Ectodermal cell (in vitro differentiated cells): ENCODE results near the gene PIEZO1.

ENCODE experiments used
- H3K27ac ChIP-seq: 2 replicates; pipeline ENCODE4 v1.7.0; 2013; ENCODE audit warnings: mild to moderate bottlenecking, low read depth, low read length; ENCODE audit not compliant: insufficient read depth, poor library complexity, severe bottlenecking
- H3K27me3 ChIP-seq: 2 replicates; pipeline ENCODE4 v1.7.0; 2013; ENCODE audit warnings: mild to moderate bottlenecking, low read length; ENCODE audit not compliant: insufficient read depth, control insufficient read depth, poor library complexity, severe bottlenecking
- H3K36me3 ChIP-seq: one replicate; pipeline ENCODE4 v1.7.0; 2013; ENCODE audit warnings: low read length; ENCODE audit not compliant: control insufficient read depth, insufficient read depth
- H3K4me1 ChIP-seq: one replicate; pipeline ENCODE4 v1.7.0; 2013; ENCODE audit warnings: low read length; ENCODE audit not compliant: control insufficient read depth, insufficient read depth
- H3K4me3 ChIP-seq: 2 replicates; pipeline ENCODE4 v1.7.0; 2013; ENCODE audit warnings: low read depth, low read length, control low read depth; ENCODE audit not compliant: insufficient read depth
- H3K9me3 ChIP-seq: 2 replicates; pipeline ENCODE4 v1.7.0; 2013; ENCODE audit warnings: mild to moderate bottlenecking, low read length, moderate library complexity; ENCODE audit not compliant: control insufficient read depth
- WGBS, 2 experiments: methylation state at CpG; one replicate each; pipeline ENCODE4 v1.1.7; 2013; ENCODE audit warnings: missing lambda C conversion rate in 2 of 2; 5-methylcytosine and 5-hydroxymethylcytosine counted together

The PIEZO1 gene

GRCh38 chr16:88803264-88803987 is 18.4 kb upstream of the PIEZO1 start, which contains the start of gene CDT1:
TSS of gene CDT1 (plus strand) at chr16:88803789. CDS start at chr16:88803832, 43 bp downstream.
- H3K4me1 ChIP-seq: peaks cover 10% of the 10 kb centered on the region
- no peaks in the 10 kb centered on the region for H3K27me3 ChIP-seq
- peaks cover 36% of the 10 kb centered on the region for H3K36me3 ChIP-seq
- WGBS, 2 experiments: 0 to 1% methylated on average over 98 of the region's 98 CpGs
- peak within 1 kb of the TSS; percentile 54 for H3K4me3 ChIP-seq
- H3K9me3 ChIP-seq: no peaks in the 10 kb centered on the region
- peak within 1 kb of the TSS; percentile 0 for H3K27ac ChIP-seq

GRCh38 chr16:88800277-88800592 is 15.2 kb upstream of the PIEZO1 start:
- 86 to 88% methylated on average over 6 of the region's 6 CpGs for WGBS, 2 experiments
- H3K4me3 ChIP-seq: no peak overlapping the region
- no peak overlapping the region for H3K27ac ChIP-seq
- peaks cover 7% of the 10 kb centered on the region for H3K36me3 ChIP-seq
- no peaks in the 10 kb centered on the region for H3K27me3 ChIP-seq
- H3K9me3 ChIP-seq: no peaks in the 10 kb centered on the region
- H3K4me1 ChIP-seq: peaks cover 8% of the 10 kb centered on the region

DNA sequence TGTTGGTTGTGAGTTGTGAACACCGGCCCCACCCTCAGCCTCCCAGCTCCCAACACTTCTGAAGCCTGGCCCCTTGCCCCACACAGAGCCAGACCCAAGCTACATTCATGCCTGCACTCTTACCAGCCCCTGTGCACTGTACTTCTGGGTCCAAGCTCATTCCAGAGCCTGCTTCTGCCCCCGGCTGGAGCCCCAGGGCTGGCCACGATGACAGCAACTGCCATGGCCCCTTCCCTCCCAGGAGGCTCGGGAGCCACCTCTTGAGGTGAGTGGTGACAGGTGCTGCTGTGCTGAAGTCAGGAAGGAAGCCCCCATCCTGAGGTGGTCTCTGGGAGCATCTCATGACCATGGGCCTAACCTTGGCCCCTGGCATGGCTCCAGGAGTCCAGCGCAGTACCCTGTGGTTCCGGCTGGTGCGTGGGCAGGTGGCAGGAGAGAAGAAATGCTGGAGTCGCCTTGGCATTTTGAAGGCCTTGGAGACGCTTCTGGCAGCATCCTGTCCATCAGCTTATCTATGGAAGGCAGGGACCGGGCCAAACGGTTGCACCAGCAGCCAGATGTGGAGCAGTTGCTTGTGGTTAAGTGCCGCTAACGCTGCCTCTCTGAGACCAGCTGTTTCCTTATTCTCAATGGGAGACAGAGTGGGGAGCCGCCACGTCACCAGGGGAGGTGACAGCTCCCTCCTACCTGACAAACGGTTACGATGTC is 14.7 kb upstream of the PIEZO1 start:
- H3K9me3 ChIP-seq: no peaks in the 10 kb centered on the region
- no peak overlapping the region for H3K27ac ChIP-seq
- H3K27me3 ChIP-seq: no peaks in the 10 kb centered on the region
- H3K4me3 ChIP-seq: no peak overlapping the region
- peaks cover 2% of the 10 kb centered on the region for H3K36me3 ChIP-seq
- peaks cover 3% of the 10 kb centered on the region for H3K4me1 ChIP-seq
- WGBS, 2 experiments: 91% methylated on average over 17 of the region's 17 CpGs

DNA sequence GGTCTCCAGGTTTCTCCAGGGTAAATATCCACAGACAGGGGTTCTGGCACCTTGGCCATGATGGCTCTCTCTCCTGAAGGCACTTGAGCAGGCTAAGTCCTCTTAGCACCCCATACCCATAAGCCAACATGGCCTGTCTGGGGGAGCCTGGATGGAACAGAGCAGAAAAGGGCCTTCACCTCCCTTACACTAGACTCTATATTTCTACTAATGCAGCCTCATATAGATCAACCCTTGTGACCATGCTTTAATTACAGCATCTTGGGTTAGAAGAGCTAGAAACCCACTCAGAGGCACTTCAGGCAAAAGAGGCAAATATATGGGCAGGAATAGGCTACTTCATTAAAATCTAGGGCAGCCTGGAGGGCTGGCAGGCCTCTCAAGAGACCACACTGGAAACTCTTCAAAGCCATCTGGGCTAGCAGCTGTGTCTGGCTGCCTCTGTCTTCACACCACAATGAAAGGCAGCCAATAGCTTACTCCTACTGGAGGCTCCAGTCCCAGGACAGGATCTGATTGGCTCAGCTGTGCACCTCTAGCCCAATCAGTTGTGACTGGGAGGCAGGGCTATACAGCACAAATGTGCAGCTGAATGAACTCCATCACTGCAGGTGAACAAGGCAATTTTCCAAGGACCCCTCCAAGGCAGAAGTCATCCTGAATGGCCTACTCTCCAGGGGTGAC is 13.9 kb upstream of the PIEZO1 start:
- Histone ChIP-seq H3K36me3 (no peaks in the 10 kb centered on the region), H3K4me1 (no peaks in the 10 kb centered on the region), H3K27me3 (no peaks in the 10 kb centered on the region), H3K27ac (no peak overlapping the region), H3K4me3 (no peak overlapping the region), H3K9me3 (no peaks in the 10 kb centered on the region)

- H3K36me3 ChIP-seq: no peaks in the 10 kb centered on the region
- H3K9me3 ChIP-seq: no peaks in the 10 kb centered on the region
- H3K27ac ChIP-seq: no peak overlapping the region
- no peaks in the 10 kb centered on the region for H3K27me3 ChIP-seq
- no peak overlapping the region for H3K4me3 ChIP-seq
- H3K4me1 ChIP-seq: no peaks in the 10 kb centered on the region
- 93 to 94% methylated on average over 4 of the region's 4 CpGs for WGBS, 2 experiments
Observed at GRCh38 chr16:88798073-88798472, 13.1 kb upstream of the PIEZO1 start.

DNA sequence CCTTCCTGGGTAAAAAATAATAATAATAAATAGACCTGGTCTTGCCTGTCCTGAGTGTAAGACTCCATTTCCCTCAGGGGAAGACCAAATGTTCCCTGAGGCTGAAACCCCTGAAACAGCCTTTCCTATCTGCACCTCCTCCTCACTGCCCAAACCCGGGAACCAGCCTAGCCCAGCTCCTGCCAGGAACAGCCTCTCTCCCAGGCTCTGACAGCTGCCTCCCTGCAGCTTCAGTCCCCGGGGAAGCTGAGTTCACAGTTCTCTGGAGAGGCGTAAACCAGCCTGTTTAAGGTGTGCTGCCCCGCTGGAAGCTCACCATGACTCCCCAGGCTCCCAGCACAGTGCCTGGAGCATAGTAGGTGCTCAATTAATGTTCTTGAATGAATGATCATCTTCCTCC is 11.3 kb upstream of the PIEZO1 start:
- H3K4me3 ChIP-seq: no peak overlapping the region
- no peaks in the 10 kb centered on the region for H3K36me3 ChIP-seq
- WGBS, 2 experiments: no CpG with 5 or more reads among the region's 4 CpGs
- H3K27ac ChIP-seq: no peak overlapping the region
- no peaks in the 10 kb centered on the region for H3K27me3 ChIP-seq
- peaks cover 14% of the 10 kb centered on the region for H3K4me1 ChIP-seq
- no peaks in the 10 kb centered on the region for H3K9me3 ChIP-seq

DNA sequence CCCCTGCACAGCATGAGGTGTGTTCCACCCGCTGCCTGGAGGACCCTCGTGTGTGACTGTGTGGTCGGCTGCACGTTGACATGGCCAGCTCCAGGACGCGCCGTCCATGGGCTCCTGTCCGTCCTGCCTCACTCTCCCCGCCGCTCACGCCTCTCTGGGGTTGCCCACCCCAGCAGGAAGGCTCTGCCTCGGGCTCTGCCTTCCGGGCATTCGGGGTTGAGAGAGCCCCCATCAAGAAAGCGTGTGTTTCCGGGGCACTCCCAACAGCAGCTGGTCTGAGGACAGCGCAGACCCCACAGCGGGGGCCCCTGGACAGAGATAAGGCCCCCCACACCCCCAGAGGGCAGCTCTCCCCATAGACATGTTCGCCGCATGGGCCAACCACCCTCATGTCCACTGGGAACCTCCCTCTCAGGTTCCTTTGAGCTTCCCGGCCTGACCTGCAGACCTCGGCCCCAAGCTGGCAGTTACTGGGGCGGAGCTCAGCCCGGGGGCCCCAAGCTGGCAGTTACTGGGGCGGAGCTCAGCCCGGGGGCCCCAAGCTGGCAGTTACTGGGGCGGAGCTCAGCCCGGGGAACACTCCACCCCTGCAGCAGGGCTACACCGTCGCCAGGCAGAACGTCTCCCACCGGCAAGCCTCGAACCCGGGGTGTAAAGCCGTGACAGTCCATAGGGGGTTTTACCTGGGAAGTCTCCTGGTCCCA is 8.4 kb upstream of the PIEZO1 start:
- H3K4me1 ChIP-seq: peaks cover 19% of the 10 kb centered on the region
- no peaks in the 10 kb centered on the region for H3K36me3 ChIP-seq
- H3K4me3 ChIP-seq: no peak overlapping the region
- no peak overlapping the region for H3K27ac ChIP-seq
- no peaks in the 10 kb centered on the region for H3K27me3 ChIP-seq
- WGBS, 2 experiments: 74 to 75% methylated on average over 35 of the region's 35 CpGs
- no peaks in the 10 kb centered on the region for H3K9me3 ChIP-seq

DNA sequence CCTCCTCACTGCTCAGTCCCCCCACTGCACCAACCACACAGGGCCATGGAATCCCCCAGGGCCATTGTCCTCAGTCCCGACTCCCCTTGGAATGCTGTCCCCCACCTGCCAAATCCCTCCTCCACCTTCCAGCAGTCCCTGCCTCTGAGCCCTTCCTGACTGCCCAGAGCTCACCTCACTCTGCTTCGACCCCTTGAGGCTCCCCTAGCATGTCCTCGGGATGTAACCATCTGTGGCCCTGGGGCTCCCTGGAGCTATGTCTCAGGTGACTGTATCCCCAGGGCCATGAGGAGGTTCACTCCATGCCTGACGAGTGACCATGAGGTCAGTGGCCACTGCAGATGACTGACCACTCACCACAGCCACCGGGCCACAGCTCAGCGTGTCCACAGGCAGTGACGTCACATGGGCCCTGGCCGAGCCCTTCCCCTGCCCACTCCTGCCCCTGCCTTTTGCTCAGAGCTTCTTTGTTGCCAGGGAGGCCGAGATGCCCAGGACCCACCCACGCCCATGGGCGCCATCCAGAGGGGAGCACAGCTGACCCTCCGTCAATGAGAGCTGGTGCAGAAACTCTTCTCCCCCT is 7.7 kb upstream of the PIEZO1 start:
- Histone ChIP-seq H3K9me3 (no peaks in the 10 kb centered on the region), H3K27ac (no peak overlapping the region), H3K27me3 (no peaks in the 10 kb centered on the region), H3K36me3 (no peaks in the 10 kb centered on the region), H3K4me1 (peaks cover 19% of the 10 kb centered on the region), H3K4me3 (no peak overlapping the region)
- WGBS, 2 experiments: 88 to 90% methylated on average over 12 of the region's 12 CpGs

- 80 to 85% methylated on average over 13 of the region's 13 CpGs for WGBS, 2 experiments
- H3K9me3 ChIP-seq: no peaks in the 10 kb centered on the region
- H3K27ac ChIP-seq: no peak overlapping the region
- H3K4me1 ChIP-seq: peaks cover 19% of the 10 kb centered on the region
- H3K27me3 ChIP-seq: peaks cover 4% of the 10 kb centered on the region
- no peak overlapping the region for H3K4me3 ChIP-seq
- no peaks in the 10 kb centered on the region for H3K36me3 ChIP-seq
Observed at GRCh38 chr16:88792078-88792550, 7.1 kb upstream of the PIEZO1 start.
